ENCODE data around the gene CS. TPM values are rescaled to one million over a fixed set of nuclear protein-coding genes. Genes with fewer than 3 reads are reported as not detected.
"Not testable (repeated sequence)": the region's sequence is repeated elsewhere in the genome, so short reads cannot be mapped to it uniquely, and the experiment has no call there.

The CS gene
- total RNA-seq, 1 donor from 2014 or later: 262 TPM

DNA sequence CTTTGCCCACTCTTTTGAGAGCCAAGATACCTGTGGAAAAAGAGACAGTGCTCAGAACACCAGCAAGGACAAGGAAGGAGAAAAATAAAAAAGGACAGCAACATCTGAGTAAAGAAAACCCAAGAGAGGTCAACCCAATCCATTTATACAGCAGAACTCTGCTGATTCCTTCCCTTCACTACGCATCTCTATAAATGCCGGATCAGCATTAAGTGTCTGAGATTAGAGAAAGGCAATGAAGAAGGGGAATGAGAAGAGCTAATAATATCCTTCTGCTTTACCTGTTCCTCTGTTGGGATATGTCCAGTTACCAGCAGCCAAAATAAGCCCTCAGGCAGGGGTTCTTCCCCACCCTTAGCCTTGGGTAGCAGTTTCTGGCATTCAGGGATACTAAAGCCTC, 17.6 kb downstream of the CS start:
- intact Hi-C loops (cut with micrococcal nuclease): no loop called here

DNA sequence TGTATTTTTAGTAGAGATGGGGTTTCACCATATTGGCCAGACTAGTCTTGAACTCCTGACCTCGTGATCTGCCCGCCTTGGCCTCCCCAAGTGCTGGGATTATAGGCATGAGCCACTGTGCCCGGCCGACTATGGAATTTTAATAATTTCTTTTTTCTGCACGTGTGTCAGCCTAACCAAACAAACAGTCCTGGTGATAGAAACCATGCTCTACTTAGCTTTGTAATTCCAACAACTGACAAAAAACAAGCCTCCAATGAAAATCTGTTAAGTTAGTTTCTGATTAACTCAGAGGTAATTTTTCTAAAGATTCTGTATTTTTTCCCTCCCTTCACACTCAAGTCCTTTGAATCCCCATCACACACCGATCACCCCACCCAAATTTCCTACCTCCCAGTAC, 18.1 kb downstream of the CS start:
- intact Hi-C loops (cut with micrococcal nuclease): no loop called here

DNA sequence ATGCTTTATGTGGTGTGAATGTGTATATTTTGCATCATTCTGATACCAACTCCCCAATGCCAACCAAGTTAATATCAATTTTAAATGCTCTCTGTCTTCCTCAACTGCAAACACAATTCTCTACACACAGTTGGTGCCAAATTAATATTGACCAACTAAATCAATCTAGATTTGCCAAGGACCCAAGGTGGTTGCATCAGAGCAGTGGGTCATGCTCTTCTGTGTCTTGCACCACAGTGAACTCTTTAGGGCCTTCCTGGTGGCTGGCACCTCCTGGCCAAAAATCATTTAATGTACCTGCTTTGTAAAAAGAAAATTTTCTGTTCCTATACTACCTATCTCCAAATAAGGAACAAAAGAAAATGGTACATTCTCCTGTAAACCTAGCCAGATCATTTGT, 19.3 kb downstream of the CS start:
- intact Hi-C loops (cut with micrococcal nuclease): no loop called here

DNA sequence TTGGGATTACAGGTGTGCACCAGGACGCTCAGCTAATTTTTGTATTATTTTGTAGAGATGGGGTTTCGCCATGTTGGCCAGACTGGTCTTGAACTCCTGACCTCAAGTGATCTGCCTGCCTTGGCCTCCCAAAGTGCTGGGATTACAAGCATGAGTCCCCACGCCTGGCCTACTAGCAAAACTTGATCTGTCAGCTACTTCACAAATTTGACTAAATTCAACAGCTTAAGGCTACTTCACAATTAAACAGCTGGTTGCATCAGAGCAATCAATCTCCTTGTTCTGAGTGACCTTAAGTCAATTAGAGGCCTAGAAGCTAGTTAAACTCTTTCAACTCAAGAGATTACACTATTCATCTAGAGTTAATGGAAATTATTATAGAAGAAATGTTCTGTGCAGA, 21.2 kb downstream of the CS start:
- intact Hi-C loops (cut with micrococcal nuclease): no loop called here

DNA sequence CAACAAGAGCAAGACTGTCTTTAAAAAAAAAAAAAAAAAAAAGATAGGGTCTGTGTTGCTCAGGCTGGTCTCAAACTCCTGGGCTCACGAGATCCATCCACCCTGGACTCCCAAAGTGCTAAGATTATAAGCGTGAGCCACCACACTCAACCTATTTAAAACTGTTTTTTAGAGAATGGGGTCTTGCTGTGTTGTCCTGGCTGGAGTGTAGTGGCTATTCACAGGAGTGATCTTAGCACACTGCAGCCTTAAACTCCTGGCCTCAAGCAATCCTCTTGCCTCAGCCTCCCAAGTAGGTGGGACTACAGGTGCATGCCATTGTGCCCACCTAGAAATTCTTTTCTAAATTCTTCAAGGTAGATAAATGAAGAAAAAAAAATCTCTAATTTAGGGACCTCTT, 25.8 kb downstream of the CS start:
- intact Hi-C loops (cut with micrococcal nuclease): no loop called here

DNA sequence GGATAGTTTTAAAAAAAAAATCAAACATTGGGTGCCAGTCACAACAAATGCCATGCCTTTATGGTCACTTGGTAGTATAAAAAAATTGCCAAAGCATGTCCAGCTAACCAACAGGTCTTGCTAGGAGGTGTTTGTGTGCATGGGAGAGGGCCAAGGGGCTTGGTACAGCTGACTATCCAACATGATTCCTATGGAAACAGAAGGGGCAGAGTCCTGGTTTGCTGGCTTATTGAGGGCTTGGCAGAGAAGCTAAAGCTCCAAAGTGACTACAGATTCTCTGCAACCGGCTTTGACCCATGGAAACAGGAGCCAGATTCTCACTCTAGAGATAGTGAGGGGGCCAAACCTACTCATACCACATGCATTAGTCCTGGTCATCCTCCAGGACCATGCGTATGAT, 27.7 kb downstream of the CS start:
- intact Hi-C loops (cut with micrococcal nuclease): not testable (repeated sequence)

DNA sequence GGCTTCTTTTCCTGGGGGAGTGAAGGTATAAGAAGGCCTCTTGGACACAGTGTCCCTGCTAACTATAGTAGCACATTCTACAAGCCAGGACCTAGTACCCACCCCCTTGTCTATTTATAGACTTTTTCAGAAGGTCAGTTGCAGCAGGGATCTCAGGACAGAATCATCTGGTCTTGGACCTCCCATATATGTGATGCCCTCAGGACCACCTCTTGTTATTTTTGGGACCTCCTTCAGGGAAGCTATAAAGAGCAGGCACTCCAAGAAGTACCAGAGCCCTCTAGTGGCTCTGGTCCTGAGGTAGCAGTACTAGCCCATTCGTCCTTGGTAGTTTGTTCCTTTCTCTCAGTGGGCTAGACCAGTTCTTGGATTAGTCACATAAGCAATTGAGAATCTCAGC, 29.1 kb downstream of the CS start:
- intact Hi-C loops (cut with micrococcal nuclease): no loop called here

DNA sequence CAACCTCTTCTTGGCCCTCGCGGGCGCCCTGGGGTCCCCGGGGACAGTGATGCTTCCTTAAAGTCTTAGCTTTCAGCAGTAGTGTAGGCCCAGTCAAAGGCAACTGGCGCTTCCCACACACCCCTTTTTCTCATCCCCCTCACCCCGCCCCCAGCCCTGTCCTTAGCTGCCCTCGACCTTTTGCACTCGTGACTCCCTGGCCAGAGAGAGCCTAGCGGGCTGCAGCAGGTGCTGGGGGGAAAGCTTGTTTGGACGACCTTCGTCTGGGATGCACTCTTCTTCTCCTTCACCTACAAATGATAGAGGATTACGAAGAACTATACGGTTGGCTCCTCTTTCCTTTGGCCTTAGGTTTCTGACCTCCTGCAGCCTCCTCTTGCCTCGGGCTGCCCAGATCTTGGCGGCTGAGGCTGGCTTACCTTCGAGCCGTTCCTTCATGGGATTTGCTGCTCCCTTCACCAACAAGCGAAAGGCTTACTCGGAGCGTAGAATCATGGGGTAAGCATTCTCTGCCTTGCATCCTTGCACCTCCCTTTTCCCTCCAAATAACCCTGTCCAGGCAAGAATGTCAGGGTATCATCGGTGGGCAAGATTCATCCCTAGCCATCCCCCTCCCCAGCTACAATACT, 32.6 kb downstream of the CS start:
- intact Hi-C loops (cut with micrococcal nuclease): loop anchor here (1.0 to 2.0 kb wide), 5 partner anchors 71 to 201 kb away; partner anchors contain the start of genes IL23A and SPRYD4

DNA sequence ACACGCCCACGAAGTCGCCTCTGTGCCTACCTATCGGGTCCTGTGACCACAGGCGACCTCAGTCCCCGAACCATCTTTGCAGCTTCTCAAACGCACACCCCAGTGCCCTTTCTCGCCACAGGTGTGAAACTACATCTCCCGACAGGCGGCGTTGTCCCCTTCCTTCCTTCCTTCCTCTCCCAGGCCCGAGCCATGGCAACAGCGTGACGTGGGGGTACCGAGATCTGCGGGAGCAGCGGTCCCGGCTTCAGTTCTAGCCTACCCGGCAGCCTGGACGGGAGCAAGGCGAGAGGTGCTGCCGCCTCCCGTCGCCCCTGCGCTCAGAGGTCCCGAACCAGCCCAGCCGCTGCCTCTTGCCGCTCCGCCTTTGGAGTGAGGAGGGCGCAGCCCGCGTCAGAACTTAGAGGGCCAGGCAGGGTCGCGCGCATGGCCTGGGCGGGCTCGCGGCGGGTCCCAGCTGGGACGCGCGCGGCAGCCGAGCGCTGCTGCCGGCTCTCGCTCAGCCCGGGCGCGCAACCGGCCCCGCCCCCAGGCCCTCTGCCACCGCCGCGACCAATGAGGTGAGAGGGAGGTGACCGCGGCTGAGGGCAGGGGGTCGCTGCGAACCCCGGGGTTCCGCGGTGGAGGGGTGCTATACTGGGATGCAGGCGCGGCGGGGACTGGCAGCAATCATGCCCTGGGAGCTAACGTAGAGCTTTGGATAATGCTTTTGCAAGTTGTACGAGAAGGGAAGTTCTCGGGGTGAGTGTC, 33.3 kb downstream of the CS start, which contains the start of gene COQ10A:
Gene COQ10A (plus strand): TSS at position 250 of the 750 bp plus-strand sequence. CDS start 177 bp downstream, at position 427.
- intact Hi-C loops (cut with micrococcal nuclease): loop anchor here (1.0 to 2.0 kb wide), 12 partner anchors 9 to 294 kb away; partner anchors contain the start of genes ANKRD52, CS, IL23A and NABP2

DNA sequence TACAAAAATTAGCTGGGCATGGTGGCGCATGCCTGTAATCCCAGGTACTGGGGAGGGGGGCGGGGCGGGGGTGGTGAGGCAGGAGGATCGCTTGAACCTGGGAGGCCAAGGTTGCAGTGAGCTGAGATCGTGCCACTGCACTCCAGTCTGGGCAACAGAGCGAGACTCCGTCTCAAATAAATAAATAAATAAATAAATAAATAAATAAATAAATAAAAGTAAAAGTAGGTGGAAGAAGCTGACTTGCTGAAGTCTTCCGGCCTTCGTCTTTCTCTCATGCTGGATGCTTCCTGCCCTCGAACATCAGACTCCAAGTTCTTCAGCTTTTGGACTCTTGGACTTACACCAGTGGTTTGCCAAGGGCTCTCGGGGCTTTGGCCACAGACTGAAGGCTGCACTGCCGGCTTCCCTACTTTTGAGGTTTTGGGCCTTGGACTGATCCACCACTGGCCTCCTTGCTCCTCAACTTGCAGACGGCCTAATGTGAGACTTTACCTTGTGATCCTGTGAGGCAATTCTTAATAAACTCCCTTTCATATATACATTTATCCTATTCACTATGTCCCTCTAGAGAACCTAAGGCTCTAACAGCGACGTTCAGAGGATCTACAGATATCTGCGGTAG, 34.0 kb downstream of the CS start:
- intact Hi-C loops (cut with micrococcal nuclease): loop anchor here (1.0 to 2.0 kb wide), 10 partner anchors 8 to 293 kb away; partner anchors contain the start of genes ANKRD52, CS, IL23A and NABP2

DNA sequence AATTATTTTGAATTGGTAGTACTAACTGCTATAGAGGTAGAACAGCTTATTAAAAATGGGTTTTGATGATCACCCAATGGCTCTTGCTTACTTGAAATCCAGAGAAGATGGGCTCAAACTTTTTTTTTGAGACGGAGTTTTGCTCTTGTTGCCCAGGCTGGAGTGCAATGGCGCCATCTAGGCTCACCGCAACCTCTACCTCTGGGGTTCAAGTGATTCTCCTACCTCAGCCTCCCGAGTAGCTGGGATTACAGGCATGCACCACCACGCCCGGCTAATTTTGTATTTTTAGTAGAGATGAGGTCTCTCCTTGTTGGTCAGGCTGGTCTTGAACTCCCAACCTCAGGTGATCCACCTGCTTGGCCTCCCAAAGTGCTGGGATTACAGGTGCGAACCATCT, 37.2 kb downstream of the CS start:
- intact Hi-C loops (cut with micrococcal nuclease): not testable (repeated sequence)

DNA sequence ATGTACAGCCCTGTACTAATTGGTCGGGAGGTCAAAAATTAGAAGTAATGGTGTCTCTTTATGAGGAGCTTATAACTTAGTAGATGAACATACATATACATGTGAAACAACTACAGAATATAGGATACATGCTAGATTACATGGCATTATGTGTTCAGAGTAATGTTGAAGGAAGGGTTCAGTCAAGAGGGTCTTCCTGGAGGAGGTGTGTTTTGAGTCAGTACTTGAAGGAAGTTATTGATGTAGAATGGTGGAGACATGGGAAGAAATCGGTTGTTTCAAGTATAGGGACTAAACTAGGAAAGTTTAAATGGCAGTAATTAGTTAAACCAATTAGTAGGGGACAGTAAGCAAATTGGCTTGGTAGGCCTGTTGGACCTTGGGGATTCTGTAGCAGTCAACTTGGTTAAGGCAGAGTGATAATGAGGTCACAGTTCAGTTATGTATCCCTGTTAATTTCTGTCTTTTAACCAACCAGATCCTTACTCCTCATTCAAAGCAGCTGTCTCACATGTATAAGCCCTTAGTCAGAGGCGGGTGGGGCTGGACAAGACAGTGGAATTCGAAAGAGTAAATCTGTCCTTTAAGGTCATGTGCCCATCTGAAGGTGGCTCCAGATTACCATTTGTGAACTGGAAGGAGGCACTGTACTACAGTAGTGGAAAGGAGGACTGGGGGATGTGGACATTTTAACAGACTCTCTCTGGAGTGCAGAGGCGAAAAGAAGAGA, 38.5 kb downstream of the CS start:
- intact Hi-C loops (cut with micrococcal nuclease): no loop called here

DNA sequence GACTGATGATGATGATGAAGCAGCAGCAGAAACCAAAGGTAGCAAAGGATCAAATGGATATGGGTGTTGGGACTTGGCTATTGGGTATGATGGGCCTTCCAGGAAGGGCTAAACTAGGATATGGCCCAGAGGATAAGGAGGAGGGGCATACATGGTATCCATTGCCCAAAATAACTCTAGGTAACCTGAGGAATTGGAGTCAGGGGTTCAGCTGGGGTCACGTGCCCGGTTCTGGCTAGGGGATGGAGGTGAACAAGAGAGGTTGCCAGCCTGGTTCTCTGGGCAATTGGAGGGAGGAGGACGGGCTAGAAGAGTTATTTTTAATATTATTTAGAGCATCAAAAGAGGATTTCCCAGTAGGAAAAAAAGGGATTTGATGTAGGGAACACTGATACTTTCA, 39.2 kb downstream of the CS start:
- intact Hi-C loops (cut with micrococcal nuclease): no loop called here

DNA sequence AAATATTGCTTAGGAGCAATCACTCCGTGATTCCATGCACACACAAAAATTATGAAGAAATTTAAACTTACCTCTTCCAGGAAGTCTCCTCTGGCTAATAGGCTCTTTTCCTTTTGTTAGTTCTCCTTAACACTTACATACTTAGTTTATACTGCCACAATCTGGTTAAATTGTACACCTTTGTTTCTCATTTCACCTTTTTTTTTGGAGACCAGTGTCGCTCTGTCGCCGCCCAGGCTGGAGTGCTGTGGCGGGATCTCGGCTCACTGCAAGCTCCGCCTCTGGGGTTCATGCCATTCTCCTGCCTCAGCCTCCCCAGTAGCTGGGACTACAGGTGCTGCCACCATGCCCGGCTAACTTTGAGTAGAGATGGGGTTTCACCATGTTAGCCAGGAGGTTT, 39.8 kb downstream of the CS start:
- intact Hi-C loops (cut with micrococcal nuclease): no loop called here

DNA sequence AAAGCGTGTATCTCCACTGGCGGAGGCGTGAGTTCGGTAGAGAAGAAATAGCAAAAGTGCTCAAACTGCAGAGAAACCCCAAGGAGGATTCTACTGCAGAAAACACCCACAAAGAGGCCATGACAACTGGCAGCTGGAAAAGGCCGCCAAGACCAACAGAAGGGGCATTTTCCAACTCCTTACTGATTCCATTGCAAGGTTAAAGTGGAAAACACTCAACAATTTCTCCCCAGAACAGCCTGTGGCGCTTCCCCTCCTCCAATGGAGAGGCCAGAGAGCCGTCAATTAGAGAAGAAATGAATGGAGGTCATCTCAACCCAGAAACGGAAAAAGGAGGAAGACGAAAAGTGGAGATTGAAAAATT, 41.3 kb downstream of the CS start:
- intact Hi-C loops (cut with micrococcal nuclease): loop anchor here (1.0 to 2.0 kb wide), 11 partner anchors 7 to 440 kb away; partner anchors contain the start of genes COQ10A, CS, ORMDL2 and RPS26

DNA sequence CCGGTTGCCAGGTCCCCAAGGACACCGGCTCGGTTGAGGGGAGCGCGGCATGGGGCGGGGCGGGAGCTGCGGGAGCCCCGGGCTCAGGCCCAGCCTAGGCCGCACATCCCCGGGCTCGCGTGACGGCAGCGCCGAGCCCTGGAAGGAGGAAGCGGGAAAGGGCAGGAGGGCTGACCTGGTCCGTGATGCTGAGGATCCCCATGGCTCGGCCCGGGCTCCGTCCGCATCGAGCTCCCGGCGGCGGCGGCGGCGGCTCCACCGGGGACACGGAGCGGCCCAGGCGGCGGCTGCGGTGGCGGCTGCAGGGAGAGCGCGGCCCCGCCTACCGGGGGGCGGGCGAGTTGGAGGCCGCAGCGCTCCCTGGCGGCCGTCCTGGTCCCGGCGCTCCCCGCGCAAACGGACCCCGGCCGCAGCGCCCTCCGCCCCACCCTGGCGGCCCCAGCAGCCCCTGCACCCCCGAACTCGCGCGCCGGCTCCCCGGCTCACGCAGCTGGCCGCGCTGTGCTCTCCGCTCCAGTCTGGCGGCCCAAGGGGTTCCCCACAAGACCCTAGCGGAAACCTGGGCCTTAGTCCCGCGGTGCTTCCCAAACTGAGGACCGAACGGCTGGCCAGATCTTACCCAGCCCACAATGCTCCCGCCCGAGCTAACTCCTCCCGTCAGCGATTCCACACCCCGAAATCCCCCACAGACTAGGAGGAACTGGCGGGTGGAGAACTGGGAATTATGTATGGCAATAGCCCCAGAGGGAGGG, 41.9 kb downstream of the CS start, which contains the start of gene ANKRD52:
Gene ANKRD52 (minus strand): TSS at position 317 of the 752 bp plus-strand sequence. CDS start 115 bp downstream, at position 202.
- intact Hi-C loops (cut with micrococcal nuclease): loop anchor here (1.0 to 2.0 kb wide), 11 partner anchors 8 to 439 kb away; partner anchors contain the start of genes COQ10A, CS, ORMDL2 and RPS26

DNA sequence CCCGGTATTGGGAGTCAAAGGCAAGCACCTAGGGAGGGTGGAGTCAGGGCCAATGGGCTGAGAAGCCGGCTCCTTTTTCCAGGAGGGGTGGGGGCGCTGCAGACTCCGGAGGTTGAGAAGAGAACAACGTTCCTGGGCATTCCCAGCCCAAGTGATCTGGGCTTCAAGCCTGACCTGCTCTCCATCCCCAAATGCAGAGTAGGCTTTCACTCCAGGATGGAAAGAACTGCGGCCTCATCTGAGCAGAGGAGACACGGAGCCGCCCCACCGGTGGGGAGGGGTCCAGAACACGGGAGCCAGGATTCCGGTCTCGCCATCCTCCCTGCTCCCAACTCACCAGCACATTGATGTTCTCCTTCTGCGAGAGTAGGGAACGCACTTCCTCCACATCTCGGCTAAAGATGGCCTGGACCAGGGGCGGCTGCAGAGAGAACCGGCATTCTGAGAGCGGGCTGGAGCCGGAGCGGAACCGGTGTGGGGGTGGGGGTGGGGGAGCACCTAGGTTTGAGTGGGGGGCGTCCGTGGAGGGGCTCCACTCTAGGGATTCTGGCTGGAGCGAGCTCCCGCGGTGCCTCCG, 42.6 kb downstream of the CS start:
- intact Hi-C loops (cut with micrococcal nuclease): loop anchor here (1.0 to 2.0 kb wide), 11 partner anchors 9 to 439 kb away; partner anchors contain the start of genes COQ10A, CS, ORMDL2 and RPS26

DNA sequence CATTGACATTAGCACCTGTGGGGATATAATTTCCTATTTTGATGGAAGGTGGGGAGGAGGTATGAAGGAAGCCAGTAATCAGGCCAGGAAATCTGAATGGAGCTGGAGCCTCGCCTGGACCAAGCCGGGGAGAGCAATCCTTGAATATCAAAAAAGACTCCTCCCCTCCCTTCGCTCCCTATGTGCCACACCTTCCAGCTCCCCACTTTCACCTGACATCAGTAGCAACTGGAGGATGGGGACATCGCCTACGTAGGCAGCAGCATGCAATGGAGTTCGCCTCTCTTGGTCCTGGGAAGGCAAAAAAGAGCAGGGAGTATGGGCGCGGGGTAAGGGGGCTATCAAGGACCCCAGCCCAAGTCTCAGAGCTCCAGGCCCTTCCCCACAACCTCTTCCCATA, 43.1 kb downstream of the CS start:
- intact Hi-C loops (cut with micrococcal nuclease): no loop called here

DNA sequence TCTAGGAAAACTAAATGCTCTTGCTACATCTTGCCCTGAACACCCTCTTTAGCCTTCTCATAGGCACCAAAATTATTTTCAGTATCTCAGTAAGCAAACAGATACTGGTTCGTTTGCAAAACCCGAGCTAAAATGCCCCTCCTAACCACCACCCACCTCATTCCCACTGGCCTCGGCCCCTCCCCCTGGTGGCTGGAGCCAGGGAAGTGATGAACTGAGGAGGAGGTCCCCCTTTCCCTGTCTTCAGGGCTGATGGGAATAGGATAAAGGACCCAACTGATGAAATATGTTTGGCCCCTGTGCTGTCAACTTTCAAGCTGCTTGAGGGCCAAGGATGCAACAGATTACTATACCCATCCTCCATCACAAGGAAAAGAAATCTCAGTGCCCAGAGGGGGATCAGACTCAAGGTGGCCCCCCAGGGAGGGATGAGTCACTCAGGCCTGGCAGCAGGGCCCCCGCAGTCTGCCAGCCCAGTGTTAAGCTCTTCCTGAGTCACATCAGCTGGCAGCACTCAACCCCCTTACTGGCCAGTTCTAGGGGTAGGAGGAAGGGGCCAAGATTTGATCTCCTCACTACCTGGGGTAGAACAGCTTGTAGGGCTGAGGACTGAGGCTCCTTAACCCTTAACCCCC, 43.7 kb downstream of the CS start:
- intact Hi-C loops (cut with micrococcal nuclease): no loop called here

DNA sequence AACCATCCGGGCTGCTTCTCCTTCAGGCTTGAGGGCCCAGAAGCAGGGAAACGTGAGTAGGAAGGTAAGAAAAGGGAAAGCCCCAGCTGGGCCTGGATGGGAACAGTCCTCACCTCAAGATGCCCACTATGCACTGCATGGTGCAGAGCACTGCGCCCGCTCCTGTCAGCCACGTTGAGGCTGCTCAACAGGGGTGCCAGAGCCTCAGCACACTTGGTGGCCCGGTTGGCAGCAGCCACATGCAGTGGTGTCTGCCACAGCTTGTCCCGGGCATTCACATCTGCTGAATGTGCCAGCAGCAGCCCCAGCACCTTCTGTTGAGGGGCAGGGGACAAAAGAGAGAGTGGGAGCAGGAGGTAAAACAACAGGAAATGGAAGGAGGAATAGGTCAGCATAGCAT, 44.5 kb downstream of the CS start:
- intact Hi-C loops (cut with micrococcal nuclease): no loop called here
